Karpas-422 (cell line): ENCODE data around the gene OXA1L. TPM values are rescaled to one million over a fixed set of nuclear protein-coding genes. Genes with fewer than 3 reads are reported as not detected.
A peak's percentile ranks its signal among the peaks of the same experiment; 100 is the strongest.
"Not testable (repeated sequence)": the region's sequence is repeated elsewhere in the genome, so short reads cannot be mapped to it uniquely, and the experiment has no call there.

ENCODE experiments used
- DNase-seq: peaks from one replicate; pipeline ENCODE4 v3.0.0-alpha.2; 2015
- H2AFZ ChIP-seq: fragments of 200-600 bp; sonication (generic); 2 replicates; pipeline ENCODE4 v1.6.1; 2014; ENCODE audit warnings: antibody characterized with exemption, low read length, mixed read lengths
- H3K27ac ChIP-seq: fragments of 200-600 bp; sonication (generic); 2 replicates; pipeline ENCODE4 v1.5.1; 2014; ENCODE audit warnings: mild to moderate bottlenecking, low read length, moderate library complexity
- H3K27me3 ChIP-seq: fragments of 200-600 bp; sonication (generic); 2 replicates; pipeline ENCODE4 v1.6.1; 2014; ENCODE audit warnings: low read length, mixed read lengths
- H3K36me3 ChIP-seq: fragments of 200-600 bp; sonication (generic); 2 replicates; pipeline ENCODE4 v1.6.1; 2014; ENCODE audit warnings: low read length, mixed read lengths; ENCODE audit not compliant: insufficient read depth
- H3K4me1 ChIP-seq: fragments of 200-600 bp; sonication (generic); 2 replicates; pipeline ENCODE4 v1.6.1; 2014; ENCODE audit warnings: mild to moderate bottlenecking, low read length, mixed read lengths
- H3K4me2 ChIP-seq: fragments of 200-600 bp; sonication (generic); 2 replicates; pipeline ENCODE4 v1.6.1; 2014; ENCODE audit warnings: low read length, low read depth, mild to moderate bottlenecking; ENCODE audit not compliant: poor library complexity, severe bottlenecking
- H3K4me3 ChIP-seq: fragments of 200-600 bp; sonication (generic); 2 replicates; pipeline ENCODE4 v1.5.1; 2014; ENCODE audit warnings: mild to moderate bottlenecking, antibody characterized with exemption, low read length, mixed read lengths
- H3K79me2 ChIP-seq: fragments of 200-600 bp; sonication (generic); 2 replicates; pipeline ENCODE4 v1.6.1; 2014; ENCODE audit warnings: mild to moderate bottlenecking, low read length, mixed read lengths
- H3K9ac ChIP-seq: fragments of 200-600 bp; sonication (generic); 2 replicates; pipeline ENCODE4 v1.6.0; 2014; ENCODE audit warnings: low read length
- H3K9me2 ChIP-seq: fragments of 200-600 bp; sonication (generic), shearing (Covaris generic); replicated peaks from 2 replicates; pipeline ENCODE4 v1.6.0; 2014; ENCODE audit warnings: mild to moderate bottlenecking, low read length, moderate library complexity; ENCODE audit not compliant: insufficient read depth
- H3K9me3 ChIP-seq: fragments of 300-700, 200-600 bp; sonication (generic); 2 replicates; pipeline ENCODE4 v1.6.1; 2014; ENCODE audit warnings: low read length, mixed read lengths
- H4K20me1 ChIP-seq: fragments of 200-600 bp; sonication (generic); 2 replicates; pipeline ENCODE4 v1.6.1; 2014; ENCODE audit warnings: mild to moderate bottlenecking, antibody characterized with exemption, low read length, low read depth; ENCODE audit not compliant: insufficient read depth
- total RNA-seq: library from RNA; depleted of rRNA; stranded (reverse); fragments of >200 nt; shearing (Covaris generic); gene quantifications from 2 replicates; pipeline ENCODE4 v1.2.3, GENCODE V29; 2014; ENCODE audit warnings: low replicate concordance

OXA1L gene
- total RNA-seq, 1 experiment from 2014 or later = 484 TPM

- H3K4me3 ChIP-seq = no peak overlapping the region
- no peaks in the 10 kb centered on the region for H3K27me3 ChIP-seq
- no peaks in the 10 kb centered on the region for H4K20me1 ChIP-seq
- no peaks in the 10 kb centered on the region for H3K36me3 ChIP-seq
- H3K9me2 ChIP-seq = no peaks in the 10 kb centered on the region
- no peak overlapping the region for H3K4me2 ChIP-seq
- DNase-seq = no peak
- no peaks in the 10 kb centered on the region for H3K79me2 ChIP-seq
- no peaks in the 10 kb centered on the region for H3K9me3 ChIP-seq
- no peak overlapping the region for H3K9ac ChIP-seq
- no peak overlapping the region for H3K27ac ChIP-seq
- H3K4me1 ChIP-seq = no peaks in the 10 kb centered on the region
- H2AFZ ChIP-seq = no peak overlapping the region
These were observed 32.7 kb upstream of the OXA1L start for GRCh38 chr14:22733829-22734228.

- no peak overlapping the region for H2AFZ ChIP-seq
- H3K4me1 ChIP-seq = no peaks in the 10 kb centered on the region
- no peaks in the 10 kb centered on the region for H3K9me3 ChIP-seq
- H3K27me3 ChIP-seq = no peaks in the 10 kb centered on the region
- no peaks in the 10 kb centered on the region for H3K79me2 ChIP-seq
- no peak overlapping the region for H3K9ac ChIP-seq
- no peaks in the 10 kb centered on the region for H3K9me2 ChIP-seq
- H3K4me2 ChIP-seq = no peak overlapping the region
- no peaks in the 10 kb centered on the region for H4K20me1 ChIP-seq
- H3K27ac ChIP-seq = no peak overlapping the region
- no peak for DNase-seq
- no peak overlapping the region for H3K4me3 ChIP-seq
- H3K36me3 ChIP-seq = no peaks in the 10 kb centered on the region
These were observed 31.4 kb upstream of the OXA1L start for GRCh38 chr14:22735096-22735495.

- not testable (repeated sequence) for H3K9ac ChIP-seq, H3K9me2 ChIP-seq, H3K27ac ChIP-seq, DNase-seq, H3K79me2 ChIP-seq, H2AFZ ChIP-seq, H3K27me3 ChIP-seq, H3K36me3 ChIP-seq, H3K4me1 ChIP-seq, H3K9me3 ChIP-seq, H3K4me3 ChIP-seq, H3K4me2 ChIP-seq, H4K20me1 ChIP-seq
These were observed 30.1 kb upstream of the OXA1L start for GRCh38 chr14:22736384-22736783.

GRCh38 chr14:22737052-22737451, 29.4 kb upstream of the OXA1L start:
- no peak overlapping the region for H3K27ac ChIP-seq
- no peaks in the 10 kb centered on the region for H3K27me3 ChIP-seq
- no peak overlapping the region for H3K4me3 ChIP-seq
- H3K79me2 ChIP-seq = no peaks in the 10 kb centered on the region
- H3K36me3 ChIP-seq = no peaks in the 10 kb centered on the region
- H2AFZ ChIP-seq = no peak overlapping the region
- no peaks in the 10 kb centered on the region for H3K9me2 ChIP-seq
- no peaks in the 10 kb centered on the region for H3K9me3 ChIP-seq
- H3K9ac ChIP-seq = no peak overlapping the region
- no peak for DNase-seq
- H4K20me1 ChIP-seq = no peaks in the 10 kb centered on the region
- H3K4me1 ChIP-seq = no peaks in the 10 kb centered on the region
- no peak overlapping the region for H3K4me2 ChIP-seq

GRCh38 chr14:22739423-22739822, 27.1 kb upstream of the OXA1L start:
- Histone ChIP-seq H3K4me1 (no peaks in the 10 kb centered on the region), H3K9me3 (no peaks in the 10 kb centered on the region), H2AFZ (no peak overlapping the region), H3K4me3 (no peak overlapping the region), H3K9ac (no peak overlapping the region), H3K79me2 (no peaks in the 10 kb centered on the region), H3K27ac (no peak overlapping the region), H3K27me3 (no peaks in the 10 kb centered on the region), H3K4me2 (no peak overlapping the region), H3K9me2 (no peaks in the 10 kb centered on the region), H3K36me3 (no peaks in the 10 kb centered on the region), H4K20me1 (no peaks in the 10 kb centered on the region)
- no peak for DNase-seq

GRCh38 chr14:22740020-22740419, 26.5 kb upstream of the OXA1L start:
- H3K4me2 ChIP-seq = no peak overlapping the region

GRCh38 chr14:22747769-22748168, 18.7 kb upstream of the OXA1L start:
- Histone ChIP-seq H3K27ac (no peak overlapping the region), H3K4me3 (no peak overlapping the region), H2AFZ (no peak overlapping the region), H3K9me2 (no peaks in the 10 kb centered on the region), H4K20me1 (no peaks in the 10 kb centered on the region), H3K4me1 (peaks cover 15% of the 10 kb centered on the region), H3K36me3 (no peaks in the 10 kb centered on the region), H3K9ac (no peak overlapping the region), H3K79me2 (no peaks in the 10 kb centered on the region), H3K4me2 (no peak overlapping the region), H3K9me3 (no peaks in the 10 kb centered on the region), H3K27me3 (no peaks in the 10 kb centered on the region)
- no peak for DNase-seq

More at GRCh38 chr14:22740020-22740419, 26.5 kb upstream of the OXA1L start:
- Histone ChIP-seq H3K9ac (no peak overlapping the region), H3K79me2 (no peaks in the 10 kb centered on the region), H3K27ac (no peak overlapping the region), H3K4me3 (no peak overlapping the region), H3K4me1 (no peaks in the 10 kb centered on the region), H3K9me3 (no peaks in the 10 kb centered on the region), H3K27me3 (no peaks in the 10 kb centered on the region), H3K9me2 (no peaks in the 10 kb centered on the region), H2AFZ (no peak overlapping the region), H3K36me3 (no peaks in the 10 kb centered on the region), H4K20me1 (no peaks in the 10 kb centered on the region)
- DNase-seq = no peak

GRCh38 chr14:22748206-22748605, 18.3 kb upstream of the OXA1L start:
- peak overlapping the region; percentile 14 for H3K9ac ChIP-seq
- no peaks in the 10 kb centered on the region for H3K79me2 ChIP-seq
- 0 out of 2 replicates have a peak overlapping the region, but pooled peaks have one; percentile 19 for H3K27ac ChIP-seq
- peak overlapping the region; percentile 66 for H2AFZ ChIP-seq
- DNase-seq = no peak
- H3K4me1 ChIP-seq = peaks cover 15% of the 10 kb centered on the region
- peak overlapping the region; percentile 49 for H3K4me2 ChIP-seq
- H3K4me3 ChIP-seq = no peak overlapping the region
- no peaks in the 10 kb centered on the region for H3K27me3 ChIP-seq
- no peaks in the 10 kb centered on the region for H3K9me3 ChIP-seq
- no peaks in the 10 kb centered on the region for H3K9me2 ChIP-seq
- no peaks in the 10 kb centered on the region for H4K20me1 ChIP-seq
- no peaks in the 10 kb centered on the region for H3K36me3 ChIP-seq

- peak overlapping the region; percentile 4; the same call in 1 of the 2 replicates for H3K4me3 ChIP-seq
- H3K27ac ChIP-seq = 0 out of 2 replicates have a peak overlapping the region, but pooled peaks have one; percentile 19
- H3K9me2 ChIP-seq = no peaks in the 10 kb centered on the region
- no peaks in the 10 kb centered on the region for H4K20me1 ChIP-seq
- peaks cover 19% of the 10 kb centered on the region for H3K4me1 ChIP-seq
- H3K79me2 ChIP-seq = no peaks in the 10 kb centered on the region
- H3K9me3 ChIP-seq = no peaks in the 10 kb centered on the region
- peak; percentile 71 for DNase-seq
- H3K9ac ChIP-seq = peak overlapping the region; percentile 14
- peak overlapping the region; percentile 66 for H2AFZ ChIP-seq
- no peaks in the 10 kb centered on the region for H3K36me3 ChIP-seq
- no peaks in the 10 kb centered on the region for H3K27me3 ChIP-seq
- H3K4me2 ChIP-seq = peak overlapping the region; percentile 49
These were observed 17.8 kb upstream of the OXA1L start for GRCh38 chr14:22748631-22749068.
